Adrenal gland (tissue), 12 donors: ENCODE measurements around the gene PLCB1. TPM values are rescaled to one million over a fixed set of nuclear protein-coding genes. Genes with fewer than 3 reads are reported as not detected.

ENCODE experiments used
- DNase-seq, 7 donors: peaks; one replicate each; pipeline ENCODE4 v3.0.0-alpha.2; 2019 to 2020
- H3K27ac ChIP-seq, 5 donors: fragments of 200-600 bp; sonication (generic) in 4 of 5; 1 replicate in 3 of 5; 2 replicates in 2 of 5; pipeline versions ENCODE4 v1.5.1 to v1.8.0; 2016 to 2020; ENCODE audit warnings: mild to moderate bottlenecking in 1 of 5
- H3K27me3 ChIP-seq: fragments of 200-600 bp; 2 replicates; pipeline ENCODE4 v1.8.0; 2021
- H3K36me3 ChIP-seq, 2 donors: fragments of 200-600 bp; replicated peaks in 1 of 2; 1 replicate in 1 of 2; 2 replicates in 1 of 2; pipeline versions ENCODE4 v1.5.1 to v1.8.0; 2018 to 2022
- H3K4me1 ChIP-seq, 2 donors: fragments of 200-600 bp; replicated peaks in 1 of 2; 1 replicate in 1 of 2; 2 replicates in 1 of 2; pipeline versions ENCODE4 v1.5.1 to v1.8.0; 2018 to 2021
- H3K4me3 ChIP-seq, 4 donors: fragments of 200-600 bp; sonication (generic) in 3 of 4; one replicate each; pipeline ENCODE4 v1.5.1; 2016 to 2018
- H3K9me3 ChIP-seq, 3 donors: fragments of 200-600 bp; sonication (generic) in 1 of 3; replicated peaks in 1 of 3; 1 replicate in 2 of 3; 2 replicates in 1 of 3; pipeline versions ENCODE4 v1.5.1 to v1.8.0; 2016 to 2021
- CTCF ChIP-seq, 6 experiments: fragments of 450-650 bp in 4 of 6; fragments of 200-600 bp in 2 of 6; sonication (generic) in 1 of 6; IDR thresholded peaks; 1 replicate in 5 of 6; 2 replicates in 1 of 6; pipeline versions ENCODE4 v1.5.1 to v1.8.0; 2016 to 2021; ENCODE audit warnings: antibody characterized with exemption in 6 of 6, mild to moderate bottlenecking in 2 of 6, moderate library complexity in 1 of 6
- POLR2A ChIP-seq, 2 donors: fragments of 450-650 bp; IDR thresholded peaks; one replicate each; pipeline ENCODE4 v1.6.1; 2017; ENCODE audit warnings: antibody characterized with exemption in 2 of 2, mild to moderate bottlenecking in 2 of 2, moderate library complexity in 1 of 2
- WGBS, 4 donors: extraction: QIAGEN DNeasy Blood & Tissue Kit in 2 of 4; methylation state at CpG; one replicate each; pipeline versions ENCODE4 v1.1.5 to v1.1.7; 2013 to 2017; 5-methylcytosine and 5-hydroxymethylcytosine counted together
- intact Hi-C, 2 donors: fragments of 100-400 bp; cut with DNase I; formaldehyde crosslinking; loops; one replicate each; pipeline versions ENCODE4 v1.14.1 to v1.15.0; 2022 to 2023
- polyA plus RNA-seq, 3 donors: library from polyadenylated mRNA; stranded (reverse); fragments of 200-250 nt in 2 of 3; fragments of 350-450 nt in 1 of 3; fragmentation: Illumina TruSeq in 1 of 3; extraction: RNeasy Lipid Tissue Mini Kit (QIAGEN cat#74804) in 1 of 3; gene quantifications; one replicate each; pipeline ENCODE4 v1.2.3, GENCODE V29; 2013 to 2014
- total RNA-seq, 9 donors: library from RNA; depleted of rRNA in 4 of 9; stranded (reverse); fragments of >200 nt in 4 of 9; fragments of 120-200 nt in 1 of 9; fragmentation: NEBNext Ultra II Directional in 1 of 9; extraction: Animal tissue kit (Norgen Biotek cat#: 25700) in 1 of 9; gene quantifications; one replicate each; pipeline versions ENCODE4 v1.1.0 to v1.2.4, GENCODE V29; 2013 to 2023
- donor health status: healthy with polysubstance abuse.
- donor health status: Bipolar disorder and iron deficiency.
- donor health status: DM: yes; HTN: yes; CAD: no.
- donor health status: DM: no; HTN: no; CAD: no.
- donor health status: DM: no; HTN: no; CAD: no.
- donor health status: DM: yes; HTN: yes; CAD: no.

Gene PLCB1
- total and polyA plus RNA-seq, 12 donors: 7.7 to 56.6 (median 27.9) TPM

- no peak overlapping the region for H3K4me3 ChIP-seq
- H3K4me1 ChIP-seq: no peaks in the 10 kb centered on the region
- DNase-seq: no peak
- H3K36me3 ChIP-seq: no peaks in the 10 kb centered on the region
- intact Hi-C loops: no loop called here
- TF ChIP-seq POLR2A (IDR thresholded peaks at IDR 0.05): no peak
- no peak for TF ChIP-seq CTCF (IDR thresholded peaks at IDR 0.05)
- H3K27me3 ChIP-seq: no peaks in the 10 kb centered on the region
- H3K9me3 ChIP-seq: no peaks in the 10 kb centered on the region
- H3K27ac ChIP-seq: no peak overlapping the region
These were observed 744.3 kb downstream of the PLCB1 start for GRCh38 chr20:8876366-8876765.

GRCh38 chr20:8877294-8877693, 745.2 kb downstream of the PLCB1 start:
- Histone ChIP-seq H3K27ac (no peak overlapping the region), H3K4me1 (no peaks in the 10 kb centered on the region), H3K9me3 (no peaks in the 10 kb centered on the region), H3K36me3 (no peaks in the 10 kb centered on the region), H3K27me3 (no peaks in the 10 kb centered on the region), H3K4me3 (no peak overlapping the region)
- WGBS, 4 donors: 70 to 86% (median 76%) methylated on average over 2 of the region's 2 CpGs
- no peak for DNase-seq
- TF ChIP-seq CTCF (IDR thresholded peaks at IDR 0.05): no peak
- TF ChIP-seq POLR2A (IDR thresholded peaks at IDR 0.05): no peak
- intact Hi-C loops: no loop called here

GRCh38 chr20:8879669-8880068, 747.6 kb downstream of the PLCB1 start:
- WGBS, 4 donors: 90 to 97% (median 94%) methylated on average over 2 of the region's 2 CpGs
- H3K4me3 ChIP-seq: no peak overlapping the region
- H3K27ac ChIP-seq: no peak overlapping the region
- intact Hi-C loops: no loop called here
- no peak for TF ChIP-seq CTCF (IDR thresholded peaks at IDR 0.05)
- no peak for TF ChIP-seq POLR2A (IDR thresholded peaks at IDR 0.05)
- H3K36me3 ChIP-seq: no peaks in the 10 kb centered on the region
- H3K27me3 ChIP-seq: no peaks in the 10 kb centered on the region
- DNase-seq: no peak
- no peaks in the 10 kb centered on the region for H3K4me1 ChIP-seq
- no peaks in the 10 kb centered on the region for H3K9me3 ChIP-seq

DNA sequence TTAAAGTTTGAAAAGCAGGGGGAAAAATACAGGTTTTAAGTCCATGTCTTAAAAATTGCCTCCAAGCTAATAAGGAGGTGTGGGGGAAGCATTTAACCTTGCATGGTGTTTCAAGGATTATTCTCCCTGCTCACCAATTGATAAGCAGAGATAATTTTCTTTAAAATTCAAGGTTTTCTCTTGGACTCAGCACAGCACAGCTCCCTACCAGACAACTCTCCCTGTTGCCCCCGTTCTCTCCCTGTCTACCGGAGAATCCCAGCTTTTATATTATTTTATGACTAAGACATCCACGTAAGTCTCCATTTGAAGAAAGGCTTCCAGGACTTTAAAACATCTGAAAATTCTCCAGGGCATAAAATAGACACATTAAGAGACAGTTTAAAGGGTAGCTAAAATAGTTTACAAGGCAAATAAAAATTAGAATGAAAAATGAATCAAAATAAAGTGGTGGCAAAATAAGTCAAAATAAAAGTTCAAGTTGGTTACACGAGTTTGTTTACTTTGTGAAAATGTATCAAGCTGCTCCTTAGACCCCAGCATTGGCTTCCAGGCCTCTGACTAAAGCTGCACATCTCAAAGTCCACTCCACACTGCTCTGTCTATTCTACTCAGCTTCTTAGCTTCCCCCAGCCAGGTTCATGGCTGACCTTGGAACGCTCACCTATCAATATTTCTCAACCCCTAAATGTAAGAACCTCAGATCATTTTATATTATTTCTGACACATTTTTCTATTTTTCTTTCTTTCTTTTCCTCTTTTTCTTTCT, 748.2 kb downstream of the PLCB1 start:
- 67 to 74% (median 69%) methylated on average over 5 of the region's 5 CpGs for WGBS, 4 donors
- H3K27me3 ChIP-seq: no peaks in the 10 kb centered on the region
- no peak overlapping the region for H3K27ac ChIP-seq
- intact Hi-C loops: no loop called here
- no peak for DNase-seq
- no peak overlapping the region for H3K4me3 ChIP-seq
- no peaks in the 10 kb centered on the region for H3K9me3 ChIP-seq
- TF ChIP-seq POLR2A (IDR thresholded peaks at IDR 0.05): no peak
- no peak for TF ChIP-seq CTCF (IDR thresholded peaks at IDR 0.05)
- no peaks in the 10 kb centered on the region for H3K36me3 ChIP-seq
- no peaks in the 10 kb centered on the region for H3K4me1 ChIP-seq
